ENCODE data around the gene FUNDC1.
"Not testable (repeated sequence)": the region's sequence is repeated elsewhere in the genome, so short reads cannot be mapped to it uniquely, and the experiment has no call there.

Gene FUNDC1

DNA sequence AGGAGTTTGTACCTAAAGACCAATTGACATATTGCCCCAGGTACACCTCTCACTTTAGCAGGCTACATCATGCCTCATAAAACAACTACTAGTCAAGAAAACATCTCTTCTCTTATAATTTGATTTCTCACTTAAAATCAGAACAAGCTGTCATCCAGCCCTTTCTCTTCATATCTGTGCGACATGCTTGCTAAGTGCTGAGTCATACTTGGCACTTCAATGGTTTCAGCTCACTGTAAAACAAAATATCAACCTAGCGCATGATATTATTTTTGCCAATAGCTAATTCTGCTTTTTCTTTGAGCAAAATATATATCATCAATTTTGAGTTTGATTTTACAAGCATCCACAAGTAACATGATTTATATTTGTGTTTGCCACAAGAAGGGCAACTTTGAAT is 27.9 kb upstream of the FUNDC1 start:
- Histone ChIP-seq H3K27me3 (ENCODE audit: low read depth, low read length) (no peaks in the 10 kb centered on the region), H3K9me3 (ENCODE audit: insufficient read depth, low read length) (no peaks in the 10 kb centered on the region), H3K4me1 (ENCODE audit: low read length) (no peaks in the 10 kb centered on the region), H3K9ac (ENCODE audit: low read length) (no peak overlapping the region), H3K79me2 (ENCODE audit: low read length) (no peaks in the 10 kb centered on the region), H2AFZ (ENCODE audit: low read depth, low read length) (no peak overlapping the region), H3K27ac (ENCODE audit: low read length) (no peak overlapping the region), H3K4me2 (ENCODE audit: low read length) (no peak overlapping the region), H3K36me3 (replicated peaks; ENCODE audit: low read depth, low read length) (no peaks in the 10 kb centered on the region), H4K20me1 (ENCODE audit: insufficient read depth, low read length) (no peaks in the 10 kb centered on the region), H3K4me3 (ENCODE audit: low read length) (no peak overlapping the region)
- TF ChIP-seq EZH2phosphoT487 (IDR thresholded peaks at IDR 0.05; ENCODE audit: low read depth) = no peak
- TF ChIP-seq, protein P1, sequence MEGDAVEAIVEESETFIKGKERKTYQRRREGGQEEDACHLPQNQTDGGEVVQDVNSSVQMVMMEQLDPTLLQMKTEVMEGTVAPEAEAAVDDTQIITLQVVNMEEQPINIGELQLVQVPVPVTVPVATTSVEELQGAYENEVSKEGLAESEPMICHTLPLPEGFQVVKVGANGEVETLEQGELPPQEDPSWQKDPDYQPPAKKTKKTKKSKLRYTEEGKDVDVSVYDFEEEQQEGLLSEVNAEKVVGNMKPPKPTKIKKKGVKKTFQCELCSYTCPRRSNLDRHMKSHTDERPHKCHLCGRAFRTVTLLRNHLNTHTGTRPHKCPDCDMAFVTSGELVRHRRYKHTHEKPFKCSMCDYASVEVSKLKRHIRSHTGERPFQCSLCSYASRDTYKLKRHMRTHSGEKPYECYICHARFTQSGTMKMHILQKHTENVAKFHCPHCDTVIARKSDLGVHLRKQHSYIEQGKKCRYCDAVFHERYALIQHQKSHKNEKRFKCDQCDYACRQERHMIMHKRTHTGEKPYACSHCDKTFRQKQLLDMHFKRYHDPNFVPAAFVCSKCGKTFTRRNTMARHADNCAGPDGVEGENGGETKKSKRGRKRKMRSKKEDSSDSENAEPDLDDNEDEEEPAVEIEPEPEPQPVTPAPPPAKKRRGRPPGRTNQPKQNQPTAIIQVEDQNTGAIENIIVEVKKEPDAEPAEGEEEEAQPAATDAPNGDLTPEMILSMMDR (IDR thresholded peaks at IDR 0.05; ENCODE audit: low read depth, low read length) = no peak

DNA sequence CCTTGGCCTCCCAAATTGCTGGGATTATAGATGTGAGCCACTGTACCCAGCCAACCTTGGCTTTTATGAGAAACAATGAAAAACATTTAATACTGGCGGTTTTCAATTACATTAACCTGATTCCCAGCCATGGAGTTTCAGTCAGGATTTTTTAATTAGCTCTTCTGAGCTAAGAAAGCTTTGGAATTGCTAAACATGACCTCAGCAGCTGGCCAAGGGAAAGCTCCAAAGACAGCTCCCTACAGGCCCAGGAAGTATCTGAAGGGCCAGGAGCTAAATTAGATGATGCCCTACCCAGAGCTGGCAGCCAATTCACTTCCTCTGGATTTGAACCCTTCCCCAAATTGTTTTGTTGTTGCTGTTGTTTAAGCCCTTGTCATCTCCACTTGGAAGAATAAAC is 26.5 kb upstream of the FUNDC1 start:
- H4K20me1 ChIP-seq (ENCODE audit: insufficient read depth, low read length) = no peaks in the 10 kb centered on the region
- no peaks in the 10 kb centered on the region for H3K4me1 ChIP-seq (ENCODE audit: low read length)
- H3K27ac ChIP-seq (ENCODE audit: low read length) = no peak overlapping the region
- H2AFZ ChIP-seq (ENCODE audit: low read depth, low read length) = no peak overlapping the region
- no peaks in the 10 kb centered on the region for H3K36me3 ChIP-seq (replicated peaks; ENCODE audit: low read depth, low read length)
- H3K4me2 ChIP-seq (ENCODE audit: low read length) = no peak overlapping the region
- no peak overlapping the region for H3K9ac ChIP-seq (ENCODE audit: low read length)
- H3K27me3 ChIP-seq (ENCODE audit: low read depth, low read length) = no peaks in the 10 kb centered on the region
- H3K4me3 ChIP-seq (ENCODE audit: low read length) = no peak overlapping the region
- H3K9me3 ChIP-seq (ENCODE audit: insufficient read depth, low read length) = no peaks in the 10 kb centered on the region
- TF ChIP-seq, protein P1 (IDR thresholded peaks at IDR 0.05; ENCODE audit: low read depth, low read length) = no peak
- no peak for TF ChIP-seq EZH2phosphoT487 (IDR thresholded peaks at IDR 0.05; ENCODE audit: low read depth)
- H3K79me2 ChIP-seq (ENCODE audit: low read length) = no peaks in the 10 kb centered on the region

DNA sequence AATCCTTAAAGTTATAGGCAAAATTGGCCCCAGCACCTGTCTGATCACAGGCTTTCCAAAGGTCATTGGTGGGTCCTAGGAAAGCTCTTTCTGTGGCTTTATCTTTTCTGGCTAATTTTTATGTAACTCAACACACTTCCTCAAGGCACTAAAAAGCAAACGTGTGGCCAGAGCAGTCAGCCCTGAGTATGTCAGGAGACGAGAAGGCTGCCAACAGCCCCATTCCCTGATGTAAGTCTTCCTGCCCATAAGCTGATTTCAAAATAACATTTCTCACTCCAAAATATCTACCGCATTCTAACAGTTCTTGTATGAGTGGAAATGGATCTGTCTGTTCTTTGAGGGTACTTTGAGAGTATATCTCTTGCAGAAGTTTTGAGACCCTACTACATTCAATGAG is 25.5 kb upstream of the FUNDC1 start:
- no peak overlapping the region for H3K27ac ChIP-seq (ENCODE audit: low read length)
- no peak overlapping the region for H3K4me2 ChIP-seq (ENCODE audit: low read length)
- no peaks in the 10 kb centered on the region for H3K9me3 ChIP-seq (ENCODE audit: insufficient read depth, low read length)
- no peak overlapping the region for H3K9ac ChIP-seq (ENCODE audit: low read length)
- no peak overlapping the region for H2AFZ ChIP-seq (ENCODE audit: low read depth, low read length)
- H3K4me1 ChIP-seq (ENCODE audit: low read length) = no peaks in the 10 kb centered on the region
- TF ChIP-seq, protein P1 (IDR thresholded peaks at IDR 0.05; ENCODE audit: low read depth, low read length) = no peak
- no peak for TF ChIP-seq EZH2phosphoT487 (IDR thresholded peaks at IDR 0.05; ENCODE audit: low read depth)
- H4K20me1 ChIP-seq (ENCODE audit: insufficient read depth, low read length) = no peaks in the 10 kb centered on the region
- no peak overlapping the region for H3K4me3 ChIP-seq (ENCODE audit: low read length)
- H3K79me2 ChIP-seq (ENCODE audit: low read length) = no peaks in the 10 kb centered on the region
- H3K27me3 ChIP-seq (ENCODE audit: low read depth, low read length) = no peaks in the 10 kb centered on the region
- no peaks in the 10 kb centered on the region for H3K36me3 ChIP-seq (replicated peaks; ENCODE audit: low read depth, low read length)

DNA sequence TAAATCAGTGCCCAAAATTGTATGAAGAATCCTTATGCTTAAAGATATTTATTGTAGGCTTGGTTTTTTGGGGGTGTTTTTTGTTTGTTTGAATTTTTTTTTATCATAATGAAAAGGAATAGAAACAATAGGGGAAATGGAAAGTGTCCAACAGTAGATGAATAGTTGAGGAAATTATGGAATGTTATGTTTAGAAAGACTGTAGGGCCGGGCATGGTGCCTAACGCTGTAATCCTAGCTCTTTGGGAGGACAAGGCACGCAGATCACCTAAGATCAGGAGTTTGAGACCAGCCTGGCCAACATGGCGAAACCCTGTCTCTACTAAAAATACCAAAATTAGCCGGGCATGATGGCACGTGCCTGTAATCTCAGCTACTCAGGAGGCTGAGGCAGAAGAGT is 19.2 kb upstream of the FUNDC1 start:
- not testable (repeated sequence) for H3K36me3 ChIP-seq (replicated peaks; ENCODE audit: low read depth, low read length); H3K9ac ChIP-seq (ENCODE audit: low read length); H4K20me1 ChIP-seq (ENCODE audit: insufficient read depth, low read length); H3K27ac ChIP-seq (ENCODE audit: low read length); H2AFZ ChIP-seq (ENCODE audit: low read depth, low read length); H3K79me2 ChIP-seq (ENCODE audit: low read length); H3K4me3 ChIP-seq (ENCODE audit: low read length); H3K27me3 ChIP-seq (ENCODE audit: low read depth, low read length); H3K4me1 ChIP-seq (ENCODE audit: low read length); H3K9me3 ChIP-seq (ENCODE audit: insufficient read depth, low read length); H3K4me2 ChIP-seq (ENCODE audit: low read length)

DNA sequence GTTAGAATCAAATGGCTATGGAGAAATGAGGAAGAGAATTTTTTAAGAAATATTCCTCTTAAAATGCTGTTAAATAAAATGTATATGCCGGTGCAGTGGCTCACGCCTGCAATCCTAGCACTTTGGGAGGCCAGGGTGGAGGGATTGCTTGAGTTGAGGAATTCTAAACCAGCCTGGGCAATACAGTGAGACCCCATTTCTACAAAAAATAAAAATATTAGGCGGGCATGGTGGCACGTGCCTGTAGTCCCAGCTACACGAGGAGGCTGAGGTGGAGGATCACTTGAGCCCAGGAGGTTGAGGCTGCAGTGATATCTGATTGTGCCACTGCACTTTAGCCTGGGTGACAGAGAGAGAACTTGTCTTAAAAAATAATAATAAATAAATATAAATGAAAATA is 7.9 kb upstream of the FUNDC1 start:
- H3K79me2 ChIP-seq (ENCODE audit: low read length) = no peaks in the 10 kb centered on the region
- no peak overlapping the region for H3K9ac ChIP-seq (ENCODE audit: low read length)
- no peak overlapping the region for H3K27ac ChIP-seq (ENCODE audit: low read length)
- no peaks in the 10 kb centered on the region for H3K36me3 ChIP-seq (replicated peaks; ENCODE audit: low read depth, low read length)
- H3K27me3 ChIP-seq (ENCODE audit: low read depth, low read length) = no peaks in the 10 kb centered on the region
- no peak overlapping the region for H2AFZ ChIP-seq (ENCODE audit: low read depth, low read length)
- H3K4me1 ChIP-seq (ENCODE audit: low read length) = no peaks in the 10 kb centered on the region
- no peak overlapping the region for H3K4me2 ChIP-seq (ENCODE audit: low read length)
- H3K4me3 ChIP-seq (ENCODE audit: low read length) = no peak overlapping the region
- H4K20me1 ChIP-seq (ENCODE audit: insufficient read depth, low read length) = no peaks in the 10 kb centered on the region
- no peaks in the 10 kb centered on the region for H3K9me3 ChIP-seq (ENCODE audit: insufficient read depth, low read length)
- TF ChIP-seq, protein P1 (IDR thresholded peaks at IDR 0.05; ENCODE audit: low read depth, low read length) = no peak
- no peak for TF ChIP-seq EZH2phosphoT487 (IDR thresholded peaks at IDR 0.05; ENCODE audit: low read depth)

DNA sequence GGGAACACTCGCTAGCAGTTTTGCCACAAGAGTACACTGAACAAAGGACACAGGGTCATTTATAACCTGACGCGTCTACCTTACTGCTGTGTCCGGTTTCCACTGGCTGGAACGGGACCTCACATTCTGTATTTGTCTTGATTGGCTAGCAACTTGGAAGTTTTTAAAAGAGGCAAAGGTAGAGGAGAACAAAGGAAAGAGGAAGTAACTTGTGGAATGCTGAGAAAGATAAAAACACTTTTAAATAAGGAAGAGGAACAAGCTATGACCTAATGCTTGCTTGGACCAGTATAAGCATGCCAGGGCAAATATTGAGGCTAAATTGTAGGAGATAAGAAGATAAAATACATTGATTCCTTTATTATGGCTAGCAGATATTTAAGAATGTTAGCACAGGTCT is 2.8 kb upstream of the FUNDC1 start:
- H3K27me3 ChIP-seq (ENCODE audit: low read depth, low read length); H3K4me3 ChIP-seq (ENCODE audit: low read length); H2AFZ ChIP-seq (ENCODE audit: low read depth, low read length); H3K4me2 ChIP-seq (ENCODE audit: low read length); H3K9me3 ChIP-seq (ENCODE audit: insufficient read depth, low read length); H3K9ac ChIP-seq (ENCODE audit: low read length); H3K27ac ChIP-seq (ENCODE audit: low read length); H3K36me3 ChIP-seq (replicated peaks; ENCODE audit: low read depth, low read length); H4K20me1 ChIP-seq (ENCODE audit: insufficient read depth, low read length): not testable (repeated sequence)
- peaks cover 12% of the 10 kb centered on the region for H3K4me1 ChIP-seq (ENCODE audit: low read length)
- H3K79me2 ChIP-seq (ENCODE audit: low read length) = peaks cover 11% of the 10 kb centered on the region

All from OCI-LY3 (cell line).